LNCaP clone FGC (cell line): ENCODE measurements around the gene ENDOV.

Experiments
- DNase-seq: peaks from one replicate; pipeline ENCODE4 v3.0.0-alpha.2; 2011; ENCODE audit warnings: low read depth
- H3K4me3 ChIP-seq: 2 replicates; pipeline ENCODE4 v1.5.1; 2011; ENCODE audit warnings: mild to moderate bottlenecking, low read depth, low read length, control low read depth
- TF ChIP-seq, protein P1 (sequence below): IDR thresholded peaks from 2 replicates; pipeline ENCODE4 v1.5.1; 2012; ENCODE audit warnings: mild to moderate bottlenecking; ENCODE audit not compliant: control insufficient read depth, insufficient read depth; ENCODE audit errors: extremely low read depth

ENDOV gene

DNA sequence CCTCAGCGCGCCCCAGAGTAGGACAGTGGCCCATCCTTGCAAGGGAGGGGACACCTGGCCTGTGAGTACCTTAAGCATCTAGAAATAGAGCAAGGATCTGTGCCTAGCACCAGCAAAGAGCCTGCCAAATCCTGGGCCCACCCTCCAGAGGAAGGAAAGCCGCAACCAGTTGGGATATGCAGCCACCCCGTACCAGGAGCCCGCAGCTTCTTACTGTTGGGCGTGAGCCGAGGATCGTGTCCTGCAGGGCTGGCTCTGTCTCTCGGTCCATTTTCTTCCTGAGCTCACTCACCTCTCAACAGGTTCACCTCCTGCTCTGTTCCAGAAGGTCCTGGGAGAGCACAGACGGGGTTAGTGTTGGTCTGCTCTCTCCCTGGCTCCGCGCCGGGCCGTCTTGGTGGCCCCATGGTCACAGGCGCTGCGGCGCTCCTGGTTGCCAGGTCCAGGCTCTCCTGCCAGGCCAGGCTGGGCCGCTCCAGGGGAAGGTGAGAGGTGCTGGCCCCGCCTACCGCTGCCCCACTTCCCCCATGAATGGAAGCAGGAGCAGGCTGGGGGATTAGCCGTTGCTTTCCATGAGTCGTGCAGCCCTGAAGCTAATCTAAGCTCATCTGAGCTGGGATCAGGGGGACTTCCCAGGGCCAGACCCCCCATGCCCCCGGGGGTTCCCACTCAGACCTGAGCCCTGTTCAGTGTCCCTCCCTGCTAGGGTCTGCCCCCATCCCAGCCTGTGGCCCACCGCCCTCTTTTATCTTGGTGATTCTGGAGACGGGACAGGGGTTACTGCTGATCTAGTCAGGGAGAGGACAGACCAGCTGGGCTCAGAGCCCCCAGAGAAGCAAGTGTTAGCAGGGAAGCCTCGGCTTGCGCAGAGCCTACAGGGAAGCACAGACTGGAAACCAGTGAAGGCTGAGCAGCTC lies 12.7 kb downstream of the ENDOV start:
- no peak overlapping the region for H3K4me3 ChIP-seq
- DNase-seq = no peak
- TF ChIP-seq, protein P1, sequence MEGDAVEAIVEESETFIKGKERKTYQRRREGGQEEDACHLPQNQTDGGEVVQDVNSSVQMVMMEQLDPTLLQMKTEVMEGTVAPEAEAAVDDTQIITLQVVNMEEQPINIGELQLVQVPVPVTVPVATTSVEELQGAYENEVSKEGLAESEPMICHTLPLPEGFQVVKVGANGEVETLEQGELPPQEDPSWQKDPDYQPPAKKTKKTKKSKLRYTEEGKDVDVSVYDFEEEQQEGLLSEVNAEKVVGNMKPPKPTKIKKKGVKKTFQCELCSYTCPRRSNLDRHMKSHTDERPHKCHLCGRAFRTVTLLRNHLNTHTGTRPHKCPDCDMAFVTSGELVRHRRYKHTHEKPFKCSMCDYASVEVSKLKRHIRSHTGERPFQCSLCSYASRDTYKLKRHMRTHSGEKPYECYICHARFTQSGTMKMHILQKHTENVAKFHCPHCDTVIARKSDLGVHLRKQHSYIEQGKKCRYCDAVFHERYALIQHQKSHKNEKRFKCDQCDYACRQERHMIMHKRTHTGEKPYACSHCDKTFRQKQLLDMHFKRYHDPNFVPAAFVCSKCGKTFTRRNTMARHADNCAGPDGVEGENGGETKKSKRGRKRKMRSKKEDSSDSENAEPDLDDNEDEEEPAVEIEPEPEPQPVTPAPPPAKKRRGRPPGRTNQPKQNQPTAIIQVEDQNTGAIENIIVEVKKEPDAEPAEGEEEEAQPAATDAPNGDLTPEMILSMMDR = no peak

DNA sequence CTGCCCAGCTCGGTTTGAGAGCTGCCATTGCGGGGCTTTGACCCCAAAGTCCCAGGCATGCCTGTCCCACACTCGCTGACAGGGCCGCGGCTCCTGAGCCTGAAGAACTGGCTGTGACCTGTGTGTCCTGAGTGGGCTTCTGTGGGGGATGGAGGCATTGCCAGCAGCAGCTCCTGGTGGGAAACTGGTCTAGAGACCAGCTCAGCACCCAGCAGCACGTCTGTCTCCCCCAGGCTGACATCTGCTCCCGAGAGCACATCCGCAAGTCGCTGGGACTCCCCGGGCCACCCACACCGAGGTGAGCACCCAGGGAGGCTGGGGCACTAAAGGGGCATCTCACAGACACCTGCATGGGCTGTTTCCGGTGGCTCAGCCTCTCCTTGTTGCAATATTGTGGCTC lies 13.4 kb downstream of the ENDOV start:
- no peak overlapping the region for H3K4me3 ChIP-seq
- TF ChIP-seq, protein P1 = no peak
- DNase-seq = no peak

DNA sequence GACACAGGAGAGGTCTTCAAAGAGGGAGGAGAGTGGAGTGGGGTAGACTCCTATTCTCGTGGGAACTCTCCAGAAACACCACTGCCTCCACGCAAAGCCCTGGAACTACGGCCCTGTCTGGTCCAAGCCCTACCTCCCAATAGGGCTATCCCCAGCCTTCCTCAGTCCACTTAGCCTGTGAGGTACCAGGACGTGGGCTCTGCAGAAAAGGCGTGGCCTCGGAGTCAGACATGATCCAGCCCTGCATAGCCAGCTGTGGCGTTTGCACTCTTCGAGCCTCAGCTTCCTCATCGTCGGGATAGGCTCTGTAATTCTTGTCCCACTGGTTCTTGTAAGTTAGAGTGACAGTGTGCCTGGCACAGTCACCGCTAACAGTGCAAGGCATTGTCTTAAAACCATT lies 13.8 kb downstream of the ENDOV start:
- TF ChIP-seq, protein P1 = no peak
- H3K4me3 ChIP-seq = no peak overlapping the region
- peak; percentile 31 for DNase-seq

DNA sequence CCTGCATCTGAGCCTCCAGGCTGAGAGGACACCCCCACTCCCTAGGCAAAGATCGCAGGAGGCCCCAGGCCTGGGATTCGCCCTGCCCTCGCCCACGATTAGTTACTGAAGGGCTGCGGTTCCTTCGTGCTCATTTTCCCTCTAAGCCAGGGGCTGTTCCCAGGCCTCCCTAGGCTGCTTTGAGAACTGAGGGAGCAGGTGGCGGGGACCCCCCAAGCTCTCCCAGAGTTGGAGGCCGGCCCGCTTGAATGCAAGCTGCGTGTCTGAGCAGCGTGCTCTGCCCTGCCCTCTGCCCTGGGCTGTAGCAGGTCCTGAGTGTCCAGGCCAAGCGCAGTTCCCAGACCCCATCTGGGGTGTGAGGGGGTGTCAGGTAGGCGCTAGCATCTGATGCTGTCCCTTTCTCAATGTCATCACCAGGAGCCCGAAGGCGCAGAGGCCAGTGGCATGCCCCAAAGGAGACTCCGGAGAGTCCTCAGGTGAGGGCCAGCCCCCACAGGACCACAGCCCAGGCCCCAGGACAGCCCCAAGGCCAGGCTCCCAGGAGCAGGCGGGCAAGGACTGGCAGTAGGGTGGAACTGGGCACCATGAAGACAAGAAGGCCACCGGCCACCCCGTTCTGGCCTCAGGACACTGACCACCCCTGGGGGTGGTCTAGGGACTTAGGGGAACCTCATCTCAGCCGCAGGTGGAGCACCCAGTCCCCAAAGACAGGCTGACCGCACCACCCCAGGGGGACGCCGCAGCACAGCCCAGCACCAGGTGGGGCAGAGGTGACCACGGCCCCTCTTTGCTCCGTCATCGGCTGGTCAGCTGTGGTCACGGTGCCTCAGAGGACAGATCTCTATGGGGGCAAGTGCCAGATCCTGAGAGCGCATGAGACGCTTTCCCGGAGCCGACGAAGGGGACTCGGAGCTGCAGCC lies 14.6 kb downstream of the ENDOV start:
- TF ChIP-seq, protein P1 = no peak
- no peak for DNase-seq
- no peak overlapping the region for H3K4me3 ChIP-seq

DNA sequence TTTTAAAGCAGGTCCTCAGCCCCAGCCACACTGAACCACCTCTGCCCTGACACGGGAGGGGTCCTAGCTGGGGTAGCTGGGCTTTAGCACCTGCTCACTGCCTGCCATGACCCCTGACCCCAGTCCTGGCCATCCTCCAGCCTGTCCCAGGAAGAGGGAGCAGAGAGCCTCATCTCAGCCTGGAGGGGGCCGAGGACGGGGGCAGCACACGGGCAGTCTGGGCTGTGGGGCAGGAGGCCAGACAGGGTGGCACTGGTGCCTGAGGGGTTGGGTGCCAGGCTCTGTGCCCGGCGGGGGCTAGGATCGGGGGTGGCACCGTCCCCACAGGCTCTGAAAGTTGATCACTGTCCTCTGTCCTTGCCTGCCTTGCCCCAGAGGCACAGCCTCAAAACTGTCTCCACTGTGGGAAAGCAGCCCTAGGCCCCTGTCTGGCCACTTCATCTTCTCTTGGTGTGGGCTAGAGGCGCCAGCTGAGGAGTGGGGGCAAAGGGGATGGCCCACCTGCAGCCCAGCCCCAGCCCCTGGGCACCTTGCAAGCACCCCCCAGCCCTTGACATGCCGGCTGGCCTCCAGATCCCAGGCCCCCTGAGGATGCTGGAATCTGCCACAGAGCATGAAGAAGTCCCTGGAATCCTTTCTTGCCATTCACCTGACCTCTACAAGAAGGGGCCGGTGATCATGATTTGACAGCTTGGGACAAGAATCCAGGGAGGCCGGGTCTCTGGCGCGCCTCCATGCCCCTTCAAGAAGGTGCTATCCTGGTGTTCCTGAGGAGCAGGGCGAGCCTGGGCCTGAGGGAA lies 15.7 kb downstream of the ENDOV start:
- H3K4me3 ChIP-seq = no peak overlapping the region
- DNase-seq = no peak
- TF ChIP-seq, protein P1 = no peak
